Measurements from ENCODE around the gene LOC128125822.

Gene LOC128125822

GRCh38 chr6:63549076-63549475 lies 23.2 kb upstream of the LOC128125822 start:
- DNase-seq (ENCODE audit: low read depth, low spot score) = no peak
- in situ Hi-C loops (cut with HindIII; ENCODE audit: low pct_unique_long_range_greater_than_20kb, low sequenced_read_pairs) = no loop called here

- in situ Hi-C loops (cut with HindIII; ENCODE audit: low pct_unique_long_range_greater_than_20kb, low sequenced_read_pairs) = no loop called here
- no peak for DNase-seq (ENCODE audit: low read depth, low spot score)
These were observed 19.1 kb upstream of the LOC128125822 start for GRCh38 chr6:63553208-63553607.

GRCh38 chr6:63553900-63554299 lies 18.4 kb upstream of the LOC128125822 start:
- in situ Hi-C loops (cut with HindIII; ENCODE audit: low pct_unique_long_range_greater_than_20kb, low sequenced_read_pairs) = no loop called here

GRCh38 chr6:63554782-63555181 lies 17.5 kb upstream of the LOC128125822 start:
- in situ Hi-C loops (cut with HindIII; ENCODE audit: low pct_unique_long_range_greater_than_20kb, low sequenced_read_pairs) = no loop called here

More at GRCh38 chr6:63553900-63554299, 18.4 kb upstream of the LOC128125822 start:
- DNase-seq (ENCODE audit: low read depth, low spot score) = no peak

GRCh38 chr6:63556369-63556768 lies 15.9 kb upstream of the LOC128125822 start:
- DNase-seq (ENCODE audit: low read depth, low spot score) = no peak
- in situ Hi-C loops (cut with HindIII; ENCODE audit: low pct_unique_long_range_greater_than_20kb, low sequenced_read_pairs) = no loop called here

More at GRCh38 chr6:63554782-63555181, 17.5 kb upstream of the LOC128125822 start:
- DNase-seq (ENCODE audit: low read depth, low spot score) = peak; percentile 73

- in situ Hi-C loops (cut with HindIII; ENCODE audit: low pct_unique_long_range_greater_than_20kb, low sequenced_read_pairs) = no loop called here
- DNase-seq (ENCODE audit: low read depth, low spot score) = no peak
These were observed 14.0 kb upstream of the LOC128125822 start for GRCh38 chr6:63558278-63558677.

GRCh38 chr6:63560801-63561287 lies 11.4 kb upstream of the LOC128125822 start:
- in situ Hi-C loops (cut with HindIII; ENCODE audit: low pct_unique_long_range_greater_than_20kb, low sequenced_read_pairs) = no loop called here
- DNase-seq (ENCODE audit: low read depth, low spot score) = no peak

GRCh38 chr6:63561288-63561687 lies 11.0 kb upstream of the LOC128125822 start:
- DNase-seq (ENCODE audit: low read depth, low spot score) = no peak
- in situ Hi-C loops (cut with HindIII; ENCODE audit: low pct_unique_long_range_greater_than_20kb, low sequenced_read_pairs) = no loop called here

GRCh38 chr6:63563235-63563634 lies 9.0 kb upstream of the LOC128125822 start:
- no peak for DNase-seq (ENCODE audit: low read depth, low spot score)
- in situ Hi-C loops (cut with HindIII; ENCODE audit: low pct_unique_long_range_greater_than_20kb, low sequenced_read_pairs) = no loop called here

GRCh38 chr6:63565058-63565726 lies 7.1 kb upstream of the LOC128125822 start:
- DNase-seq (ENCODE audit: low read depth, low spot score) = no peak
- in situ Hi-C loops (cut with HindIII; ENCODE audit: low pct_unique_long_range_greater_than_20kb, low sequenced_read_pairs) = no loop called here

- in situ Hi-C loops (cut with HindIII; ENCODE audit: low pct_unique_long_range_greater_than_20kb, low sequenced_read_pairs) = no loop called here
- no peak for DNase-seq (ENCODE audit: low read depth, low spot score)
These were observed 6.3 kb upstream of the LOC128125822 start for GRCh38 chr6:63565727-63566596.

GRCh38 chr6:63567966-63568365 lies 4.3 kb upstream of the LOC128125822 start:
- in situ Hi-C loops (cut with HindIII; ENCODE audit: low pct_unique_long_range_greater_than_20kb, low sequenced_read_pairs) = no loop called here

GRCh38 chr6:63571361-63572043 lies 778 bp upstream of the LOC128125822 start:
- in situ Hi-C loops (cut with HindIII; ENCODE audit: low pct_unique_long_range_greater_than_20kb, low sequenced_read_pairs) = no loop called here
- DNase-seq (ENCODE audit: low read depth, low spot score) = peak; percentile 96

More at GRCh38 chr6:63567966-63568365, 4.3 kb upstream of the LOC128125822 start:
- no peak for DNase-seq (ENCODE audit: low read depth, low spot score)

GRCh38 chr6:63572747-63573075 lies 431 bp downstream of the LOC128125822 start:
- in situ Hi-C loops (cut with HindIII; ENCODE audit: low pct_unique_long_range_greater_than_20kb, low sequenced_read_pairs) = no loop called here
- no peak for DNase-seq (ENCODE audit: low read depth, low spot score)

- DNase-seq (ENCODE audit: low read depth, low spot score) = peak; percentile 93
- in situ Hi-C loops (cut with HindIII; ENCODE audit: low pct_unique_long_range_greater_than_20kb, low sequenced_read_pairs) = no loop called here
These were observed 1.0 kb downstream of the LOC128125822 start for GRCh38 chr6:63573076-63573898.

- in situ Hi-C loops (cut with HindIII; ENCODE audit: low pct_unique_long_range_greater_than_20kb, low sequenced_read_pairs) = no loop called here
- DNase-seq (ENCODE audit: low read depth, low spot score) = peak; percentile 92
These were observed 1.7 kb downstream of the LOC128125822 start for GRCh38 chr6:63573899-63574553.

- in situ Hi-C loops (cut with HindIII; ENCODE audit: low pct_unique_long_range_greater_than_20kb, low sequenced_read_pairs) = no loop called here
- no peak for DNase-seq (ENCODE audit: low read depth, low spot score)
These were observed 2.2 kb downstream of the LOC128125822 start for GRCh38 chr6:63574554-63574900.

Measured in SK-MEL-5 (cell line).